OCI-LY3 (cell line): Measurements from ENCODE around the gene PIWIL4.

ENCODE experiments used
- H2AFZ ChIP-seq: fragments of 200-600, 300-600 bp; shearing (Covaris generic); 2 replicates; pipeline ENCODE4 v1.6.0; 2014; ENCODE audit warnings: antibody characterized with exemption, low read depth, low read length
- H3K27ac ChIP-seq: fragments of 200-600, 300-600 bp; sonication (generic); 2 replicates; pipeline ENCODE4 v1.5.1; 2014; ENCODE audit warnings: mild to moderate bottlenecking, low read length, moderate library complexity, mixed read lengths
- H3K27me3 ChIP-seq: fragments of 200-600, 300-600 bp; sonication (generic); 2 replicates; pipeline ENCODE4 v1.6.1; 2014; ENCODE audit warnings: low read depth, low read length, mixed read lengths
- H3K36me3 ChIP-seq: fragments of 200-600, 300-600 bp; sonication (generic); replicated peaks from 2 replicates; pipeline ENCODE3; 2014; ENCODE audit warnings: low read depth, low read length, mixed read lengths
- H3K4me1 ChIP-seq: fragments of 300-600, 200-600 bp; sonication (generic); 2 replicates; pipeline ENCODE4 v1.6.1; 2014; ENCODE audit warnings: low read length, mixed read lengths
- H3K4me2 ChIP-seq: fragments of 200-600, 300-600 bp; sonication (generic); 2 replicates; pipeline ENCODE4 v1.6.1; 2014; ENCODE audit warnings: low read length, mixed read lengths
- H3K4me3 ChIP-seq: fragments of 300-600, 200-600 bp; sonication (generic); 2 replicates; pipeline ENCODE4 v1.5.1; 2014; ENCODE audit warnings: antibody characterized with exemption, mild to moderate bottlenecking, low read length, moderate library complexity
- H3K79me2 ChIP-seq: fragments of 300-600, 200-600 bp; shearing (Covaris generic); 2 replicates; pipeline ENCODE4 v1.6.1; 2014; ENCODE audit warnings: mild to moderate bottlenecking, low read length, mixed read lengths
- H3K9ac ChIP-seq: fragments of 300-600, 200-600 bp; shearing (Covaris generic); 2 replicates; pipeline ENCODE4 v1.6.0; 2014; ENCODE audit warnings: mild to moderate bottlenecking, low read length, moderate library complexity
- H3K9me3 ChIP-seq: fragments of 200-600, 300-600 bp; shearing (Covaris generic); 2 replicates; pipeline ENCODE4 v1.6.1; 2014; ENCODE audit warnings: low read length, mixed read lengths; ENCODE audit not compliant: insufficient read depth
- H4K20me1 ChIP-seq: fragments of 200-600, 300-600 bp; sonication (generic); 2 replicates; pipeline ENCODE4 v1.6.1; 2016; ENCODE audit warnings: low read length, mixed read lengths; ENCODE audit not compliant: insufficient read depth
- EZH2phosphoT487 ChIP-seq: fragments of 200-600 bp; shearing (Covaris generic); IDR thresholded peaks from 2 replicates; pipeline ENCODE4 v1.6.1; 2018; ENCODE audit warnings: antibody characterized with exemption, mixed run types, low read depth
- TF ChIP-seq, protein P1 (sequence below): fragments of 200-600, 300-600 bp; sonication (generic); IDR thresholded peaks from 2 replicates; pipeline ENCODE4 v1.5.1; 2014; ENCODE audit warnings: antibody characterized with exemption, low read length, low read depth

The PIWIL4 gene

GRCh38 chr11:94560834-94561233 lies 6.3 kb upstream of the PIWIL4 start:
- H3K9me3 ChIP-seq: no peaks in the 10 kb centered on the region
- H3K4me1 ChIP-seq: peaks cover 6% of the 10 kb centered on the region
- no peaks in the 10 kb centered on the region for H4K20me1 ChIP-seq
- no peak overlapping the region for H3K4me2 ChIP-seq
- H3K36me3 ChIP-seq: no peaks in the 10 kb centered on the region
- no peaks in the 10 kb centered on the region for H3K79me2 ChIP-seq
- H3K4me3 ChIP-seq: no peak overlapping the region
- no peak overlapping the region for H2AFZ ChIP-seq
- H3K9ac ChIP-seq: no peak overlapping the region
- no peak overlapping the region for H3K27ac ChIP-seq
- H3K27me3 ChIP-seq: no peaks in the 10 kb centered on the region
- TF ChIP-seq, protein P1, sequence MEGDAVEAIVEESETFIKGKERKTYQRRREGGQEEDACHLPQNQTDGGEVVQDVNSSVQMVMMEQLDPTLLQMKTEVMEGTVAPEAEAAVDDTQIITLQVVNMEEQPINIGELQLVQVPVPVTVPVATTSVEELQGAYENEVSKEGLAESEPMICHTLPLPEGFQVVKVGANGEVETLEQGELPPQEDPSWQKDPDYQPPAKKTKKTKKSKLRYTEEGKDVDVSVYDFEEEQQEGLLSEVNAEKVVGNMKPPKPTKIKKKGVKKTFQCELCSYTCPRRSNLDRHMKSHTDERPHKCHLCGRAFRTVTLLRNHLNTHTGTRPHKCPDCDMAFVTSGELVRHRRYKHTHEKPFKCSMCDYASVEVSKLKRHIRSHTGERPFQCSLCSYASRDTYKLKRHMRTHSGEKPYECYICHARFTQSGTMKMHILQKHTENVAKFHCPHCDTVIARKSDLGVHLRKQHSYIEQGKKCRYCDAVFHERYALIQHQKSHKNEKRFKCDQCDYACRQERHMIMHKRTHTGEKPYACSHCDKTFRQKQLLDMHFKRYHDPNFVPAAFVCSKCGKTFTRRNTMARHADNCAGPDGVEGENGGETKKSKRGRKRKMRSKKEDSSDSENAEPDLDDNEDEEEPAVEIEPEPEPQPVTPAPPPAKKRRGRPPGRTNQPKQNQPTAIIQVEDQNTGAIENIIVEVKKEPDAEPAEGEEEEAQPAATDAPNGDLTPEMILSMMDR: no peak
- no peak for TF ChIP-seq EZH2phosphoT487

GRCh38 chr11:94563176-94563847 lies 3.9 kb upstream of the PIWIL4 start:
- no peak overlapping the region for H2AFZ ChIP-seq
- H3K27ac ChIP-seq: no peak overlapping the region

DNA sequence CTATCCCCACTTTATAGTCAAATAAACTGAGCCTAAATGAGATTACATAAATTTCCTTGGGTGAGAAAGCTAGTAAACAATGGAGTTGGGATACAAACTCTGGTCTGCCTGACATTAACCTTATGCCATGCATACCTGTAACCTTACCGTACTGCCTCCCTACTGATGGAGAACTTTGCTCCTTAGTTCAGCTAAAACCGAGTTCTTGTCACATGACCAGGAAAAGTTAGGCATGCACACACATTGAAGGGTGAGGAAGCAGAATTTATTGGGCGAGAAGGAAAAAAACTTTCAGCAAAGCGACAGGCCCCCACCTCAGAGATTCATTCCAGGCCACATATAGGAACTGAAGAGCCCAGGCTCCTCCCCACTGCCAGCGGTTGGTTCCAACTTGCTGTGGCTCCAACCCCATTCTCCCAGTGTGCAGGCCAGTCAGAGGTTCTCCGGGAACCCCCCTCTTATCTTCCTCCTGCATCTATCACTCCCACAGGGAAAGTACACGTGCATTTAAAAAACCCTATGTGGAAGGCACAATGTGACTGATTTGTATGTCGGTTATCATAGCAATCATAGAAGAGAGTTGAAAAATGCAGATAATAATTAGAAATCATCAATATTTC lies 3.2 kb upstream of the PIWIL4 start:
- no peaks in the 10 kb centered on the region for H4K20me1 ChIP-seq
- H3K4me1 ChIP-seq: no peaks in the 10 kb centered on the region
- TF ChIP-seq, protein P1: no peak
- no peak for TF ChIP-seq EZH2phosphoT487
- H3K27ac ChIP-seq: no peak overlapping the region
- H3K9ac ChIP-seq: no peak overlapping the region
- no peak overlapping the region for H3K4me2 ChIP-seq
- no peaks in the 10 kb centered on the region for H3K36me3 ChIP-seq
- H3K27me3 ChIP-seq: no peaks in the 10 kb centered on the region
- H3K79me2 ChIP-seq: no peaks in the 10 kb centered on the region
- H3K4me3 ChIP-seq: no peak overlapping the region
- no peaks in the 10 kb centered on the region for H3K9me3 ChIP-seq
- H2AFZ ChIP-seq: no peak overlapping the region

More at GRCh38 chr11:94563176-94563847, 3.9 kb upstream of the PIWIL4 start:
- Histone ChIP-seq H3K36me3 (no peaks in the 10 kb centered on the region), H4K20me1 (no peaks in the 10 kb centered on the region), H3K4me1 (peaks cover 5% of the 10 kb centered on the region), H3K79me2 (no peaks in the 10 kb centered on the region), H3K4me2 (no peak overlapping the region), H3K4me3 (no peak overlapping the region), H3K27me3 (no peaks in the 10 kb centered on the region), H3K9me3 (no peaks in the 10 kb centered on the region), H3K9ac (no peak overlapping the region)
- TF ChIP-seq, protein P1: no peak
- no peak for TF ChIP-seq EZH2phosphoT487

- Histone ChIP-seq H3K4me1 (no peaks in the 10 kb centered on the region), H2AFZ (no peak overlapping the region), H4K20me1 (no peaks in the 10 kb centered on the region), H3K9ac (no peak overlapping the region), H3K27ac (no peak overlapping the region), H3K4me3 (no peak overlapping the region), H3K4me2 (no peak overlapping the region), H3K36me3 (no peaks in the 10 kb centered on the region), H3K9me3 (no peaks in the 10 kb centered on the region), H3K27me3 (no peaks in the 10 kb centered on the region), H3K79me2 (no peaks in the 10 kb centered on the region)
- TF ChIP-seq EZH2phosphoT487: no peak
- TF ChIP-seq, protein P1: no peak
Observed at GRCh38 chr11:94568200-94568599, 1.0 kb downstream of the PIWIL4 start.
